ENCODE measurements around the gene DDX50.

DNA sequence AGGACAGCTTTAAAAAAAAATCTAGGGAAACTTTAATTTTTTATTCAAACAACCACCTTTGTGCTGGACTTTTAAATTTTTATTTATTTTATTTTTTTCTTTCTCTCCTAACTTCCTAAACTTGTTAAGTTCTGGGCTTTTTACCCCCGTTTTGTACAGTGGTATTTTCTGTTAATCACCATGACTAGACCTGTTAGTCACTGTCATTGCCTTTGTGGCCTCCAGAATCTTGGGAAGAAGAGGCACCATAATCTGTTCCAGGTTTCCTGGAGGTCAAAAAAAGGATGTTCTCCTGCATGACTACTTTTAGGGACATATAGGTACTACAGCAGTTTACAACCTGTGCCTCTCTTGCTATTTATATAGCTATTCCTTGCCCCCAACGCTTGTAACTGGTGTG lies 31.1 kb upstream of the DDX50 start:
- no peak for TF ChIP-seq POLR2A (IDR thresholded peaks at IDR 0.05)
- TF ChIP-seq CTCF (IDR thresholded peaks at IDR 0.05), result no peak

Data from ovary (tissue), 3 donors.